NCI-H2081 treated with DMSO at 0.1 percent for 48 hours (cell line): ENCODE results near the gene AMDHD2.

ENCODE experiments used
- DNase-seq: peaks from one replicate; lab custom pipeline; 2025; lab: John Stamatoyannopoulos, UW

The AMDHD2 gene

DNA sequence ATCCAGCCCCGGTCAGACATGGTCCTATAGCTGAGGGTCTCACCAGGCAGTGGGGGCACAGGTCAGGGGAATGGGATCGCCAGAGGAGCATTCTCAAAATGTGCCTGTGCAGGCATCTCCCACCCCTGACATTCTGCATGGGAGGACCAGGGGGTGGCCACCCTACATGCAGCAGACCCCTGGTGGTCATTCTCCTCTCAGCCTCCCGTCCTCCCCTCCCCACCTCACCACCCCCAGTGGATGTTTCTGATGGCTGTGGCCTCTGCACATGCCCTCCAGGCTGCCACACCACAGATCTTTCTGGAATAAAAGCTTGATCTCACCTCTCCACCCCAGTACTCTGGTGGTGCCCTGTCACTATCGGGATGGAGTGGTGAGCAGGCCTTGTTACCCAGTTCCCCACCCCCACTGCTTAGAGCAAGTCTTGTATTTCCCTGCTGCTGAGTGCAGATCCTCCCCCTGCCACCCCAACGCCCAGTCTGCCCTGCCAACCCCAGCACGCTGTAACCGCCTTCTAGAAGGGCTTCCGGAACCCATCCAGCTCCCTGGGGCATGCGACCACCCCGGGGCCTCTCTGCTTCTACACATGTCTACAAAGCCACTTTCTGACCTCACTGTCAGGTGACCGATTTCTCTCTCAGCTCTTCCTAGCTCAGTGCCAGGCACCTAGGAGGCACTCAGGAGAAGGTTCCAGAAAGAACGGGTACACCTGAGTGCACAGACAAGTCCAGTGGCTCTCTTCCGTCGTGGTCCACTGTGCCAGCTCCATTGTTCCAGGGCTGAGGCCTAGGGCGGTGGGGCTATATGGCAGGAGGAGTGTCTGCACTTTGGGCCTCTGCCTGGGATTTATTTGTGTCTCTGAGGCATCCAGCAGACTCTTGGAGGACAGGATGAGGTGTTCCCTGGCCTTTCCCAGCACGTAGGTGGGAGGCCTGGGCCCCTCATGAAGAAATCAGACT is 36.0 kb upstream of the AMDHD2 start:
- DNase-seq, result no peak

DNA sequence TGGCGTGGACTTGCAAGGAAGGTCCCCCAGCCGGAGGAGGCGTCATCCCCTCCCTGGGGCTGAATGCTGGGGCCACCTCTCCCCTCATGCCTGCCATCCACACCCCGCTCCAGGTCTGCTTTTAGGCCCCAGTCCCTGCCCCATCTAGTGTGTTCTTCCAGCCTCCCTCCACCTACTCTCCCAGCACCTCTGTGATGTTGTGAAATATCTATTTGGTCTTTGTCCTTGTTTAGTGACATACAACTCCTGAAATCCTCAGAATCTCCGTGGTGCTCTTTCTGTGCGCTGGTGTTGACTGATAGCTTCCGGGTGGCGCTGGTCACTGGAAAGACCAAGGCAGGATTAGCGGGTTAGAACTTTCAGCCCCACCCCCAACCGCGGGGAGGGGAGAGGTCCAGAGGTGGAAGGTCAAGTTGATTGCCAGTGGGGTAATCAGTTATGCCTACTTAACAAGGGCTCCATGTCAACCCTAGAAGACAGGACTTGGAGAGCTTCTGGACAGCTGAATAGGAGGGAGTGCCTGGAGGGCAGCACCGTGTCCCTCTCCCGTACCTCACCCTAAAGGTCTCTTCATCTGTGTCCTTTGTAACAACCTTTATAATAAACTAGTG is 35.2 kb upstream of the AMDHD2 start:
- DNase-seq, result no peak

DNA sequence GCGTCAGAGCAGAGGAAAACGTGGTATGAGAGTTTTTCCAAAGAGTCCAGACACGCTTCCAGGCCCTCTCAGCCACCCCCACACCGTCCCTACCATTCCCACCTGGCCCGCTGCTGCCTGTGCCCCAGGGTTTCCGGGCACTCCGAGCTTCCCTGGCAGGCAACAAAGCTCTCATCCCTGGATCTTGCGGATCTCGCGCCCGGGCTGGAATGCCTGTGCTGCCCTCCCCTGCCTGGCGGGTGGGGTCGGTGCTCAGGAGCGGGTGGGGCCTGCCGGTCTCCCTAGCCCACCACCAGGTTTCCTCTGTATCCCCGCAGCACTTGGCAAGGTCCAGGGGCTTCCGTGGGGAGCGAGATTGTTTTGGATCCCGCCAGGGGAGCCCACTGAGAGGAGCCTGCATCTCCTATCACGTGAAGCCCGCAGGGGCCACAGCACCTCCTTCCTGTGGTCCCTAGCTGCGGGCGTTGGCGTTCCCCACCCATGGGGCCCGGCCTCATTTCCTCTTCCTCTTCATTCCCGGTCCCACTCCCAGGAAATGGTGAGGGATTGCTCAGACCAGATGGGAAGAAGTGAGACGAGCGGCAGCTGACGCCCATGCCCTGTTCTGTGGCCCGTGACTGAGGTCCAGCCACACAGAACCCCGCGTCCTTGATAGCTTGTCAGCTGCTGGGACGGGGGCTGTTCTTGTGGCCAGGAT is 34.2 kb upstream of the AMDHD2 start:
- DNase-seq, result no peak

DNA sequence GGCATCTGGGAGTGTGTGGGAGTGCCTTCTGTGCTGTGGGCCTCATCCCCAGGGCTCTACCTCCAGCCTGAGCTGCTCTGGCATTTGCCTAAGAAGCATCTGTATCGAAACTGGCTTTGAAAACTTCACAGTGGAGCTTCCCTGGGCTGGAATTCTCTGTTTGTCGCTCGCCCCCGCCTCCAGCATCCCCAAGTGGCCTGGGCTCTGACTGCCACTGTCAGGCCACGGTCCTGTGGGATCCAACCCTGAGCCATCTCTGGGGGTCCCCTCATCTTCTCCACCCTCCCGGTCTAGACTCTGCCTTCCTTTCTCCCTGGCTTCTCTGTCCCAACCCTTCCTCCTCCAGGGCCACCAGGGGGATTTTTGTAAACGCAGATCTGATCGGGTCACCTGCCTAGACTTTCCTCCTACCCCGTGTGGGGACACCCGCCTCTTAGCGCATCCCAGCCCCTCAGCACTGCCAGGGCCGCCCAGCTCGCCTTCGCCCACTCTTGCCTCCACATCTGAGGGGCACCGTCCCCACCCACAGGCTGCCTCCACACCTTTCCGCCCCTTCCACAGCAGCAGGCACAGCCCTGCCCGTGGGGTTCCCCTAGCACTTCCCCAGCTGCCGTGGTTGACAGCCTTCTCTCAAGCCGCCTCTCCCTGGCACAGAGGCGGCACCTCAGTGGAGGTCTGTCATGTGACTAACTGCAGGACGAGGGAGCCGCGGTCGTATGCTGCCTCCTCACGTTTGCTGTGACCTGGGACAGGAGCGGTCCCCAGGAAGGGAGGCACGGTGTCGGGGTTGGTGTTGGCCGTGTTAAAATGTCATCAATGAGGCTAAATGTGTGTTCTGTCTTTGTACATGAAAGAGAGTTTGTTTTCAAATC is 33.3 kb upstream of the AMDHD2 start:
- DNase-seq, result no peak

DNA sequence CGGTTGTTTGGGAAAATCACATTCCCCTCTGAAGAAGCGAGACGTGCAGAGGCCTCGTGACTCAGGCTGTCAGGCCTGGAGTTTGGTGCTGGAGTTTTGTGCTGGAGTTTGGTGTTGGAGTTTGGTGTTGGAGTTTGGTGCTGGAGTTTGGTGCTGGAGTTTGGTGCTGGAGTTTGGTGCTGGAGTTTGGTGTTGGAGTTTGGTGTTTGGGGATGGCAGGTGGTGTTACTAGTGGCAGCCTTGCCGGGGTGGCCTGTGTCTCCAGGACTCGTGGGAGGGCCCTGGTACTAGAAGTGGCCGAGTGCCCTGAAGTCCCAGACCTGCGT is 32.7 kb upstream of the AMDHD2 start:
- no peak for DNase-seq

DNA sequence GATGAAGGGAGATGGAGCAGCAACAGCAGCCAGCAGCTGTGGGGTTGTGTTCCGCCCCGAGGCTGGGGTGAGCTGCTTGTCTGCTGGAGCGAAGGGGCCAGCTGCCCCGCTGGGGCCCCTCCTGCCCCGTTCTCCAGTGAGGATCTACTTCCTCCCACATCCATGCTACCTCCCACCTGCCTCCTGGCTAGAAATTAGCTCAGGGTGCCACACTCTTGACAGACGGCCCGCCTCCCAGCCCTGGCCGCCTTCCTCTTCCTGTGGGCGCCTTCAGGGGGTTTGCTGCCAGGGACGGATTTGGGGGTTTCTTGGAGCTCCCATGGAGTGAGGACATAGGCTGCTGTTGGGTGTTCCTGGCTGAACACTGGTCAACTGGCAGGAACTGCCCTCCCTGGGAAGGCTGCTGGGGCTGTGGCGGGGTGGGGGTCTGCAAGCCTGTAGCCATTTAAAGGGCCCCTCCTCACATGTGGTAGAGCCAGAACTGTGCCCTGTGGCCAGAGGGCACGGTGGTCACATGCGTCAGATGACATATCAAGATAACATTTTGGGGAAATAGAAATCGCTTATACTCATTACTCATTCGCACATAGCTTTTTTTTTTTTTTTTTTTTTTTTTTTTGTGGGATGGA is 32.2 kb upstream of the AMDHD2 start:
- DNase-seq, result no peak

DNA sequence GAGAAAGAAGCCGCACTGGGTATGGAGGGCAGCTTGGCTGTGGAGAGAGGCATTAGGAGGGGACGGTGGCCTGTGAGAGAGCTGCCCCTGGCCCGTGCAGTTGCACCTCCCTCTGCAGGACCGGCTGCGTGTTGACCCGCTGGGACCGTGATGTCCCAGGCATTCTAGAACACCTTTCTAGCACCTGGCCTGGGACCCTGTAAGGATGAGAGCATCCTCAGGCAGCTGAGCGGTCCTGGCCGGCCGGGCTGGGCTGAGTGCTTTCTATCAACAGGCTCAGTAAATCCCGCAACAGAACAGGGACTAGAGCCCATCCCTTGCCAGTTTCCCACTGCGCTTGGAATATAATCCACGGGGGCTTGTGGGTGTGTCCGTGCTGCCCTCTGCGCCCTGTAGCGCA is 30.6 kb upstream of the AMDHD2 start:
- DNase-seq, result no peak

DNA sequence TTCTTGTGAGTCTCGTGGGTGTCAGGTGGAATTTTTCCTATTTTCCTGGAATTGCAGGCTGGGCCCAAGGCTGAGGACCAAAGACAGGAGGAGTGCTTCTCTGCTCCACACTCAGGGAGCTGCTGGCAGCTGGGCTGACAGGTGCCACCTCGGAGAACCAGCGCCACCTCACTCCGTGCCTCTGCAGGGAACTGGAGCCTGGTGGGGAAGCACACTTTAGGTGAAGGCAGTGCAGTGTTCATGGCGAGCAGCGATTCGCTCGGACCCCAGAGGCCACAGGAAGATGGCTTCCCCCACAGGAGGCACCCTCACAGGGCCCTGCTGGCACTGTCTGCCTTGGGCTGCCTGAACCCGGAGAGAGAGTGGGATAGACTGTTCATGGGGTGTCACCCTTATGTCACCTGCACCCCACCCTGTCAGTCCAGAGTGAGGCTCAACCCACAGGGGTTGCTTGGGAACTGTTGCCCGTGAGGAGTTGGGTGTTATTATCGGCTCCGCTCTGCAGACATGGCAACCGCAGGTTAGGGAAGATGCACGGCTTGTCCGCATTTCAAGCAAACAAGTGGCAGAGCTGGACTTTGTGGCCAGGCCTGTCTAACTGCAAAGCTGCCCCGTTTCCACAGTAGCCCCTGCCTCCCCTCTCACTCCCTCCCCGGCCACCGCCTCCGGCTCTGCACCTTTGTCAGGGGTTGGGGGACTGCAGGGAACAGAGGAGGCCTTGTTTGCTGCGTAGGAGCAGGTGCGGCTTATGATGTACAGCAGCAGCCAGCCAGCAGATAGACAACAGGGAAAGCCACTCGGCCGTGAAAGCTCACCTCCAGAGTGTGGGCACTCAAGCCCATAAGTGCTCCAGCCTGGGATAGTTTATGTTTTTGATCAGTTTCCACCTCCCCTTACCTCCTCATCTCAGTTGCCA is 29.7 kb upstream of the AMDHD2 start:
- no peak for DNase-seq

DNA sequence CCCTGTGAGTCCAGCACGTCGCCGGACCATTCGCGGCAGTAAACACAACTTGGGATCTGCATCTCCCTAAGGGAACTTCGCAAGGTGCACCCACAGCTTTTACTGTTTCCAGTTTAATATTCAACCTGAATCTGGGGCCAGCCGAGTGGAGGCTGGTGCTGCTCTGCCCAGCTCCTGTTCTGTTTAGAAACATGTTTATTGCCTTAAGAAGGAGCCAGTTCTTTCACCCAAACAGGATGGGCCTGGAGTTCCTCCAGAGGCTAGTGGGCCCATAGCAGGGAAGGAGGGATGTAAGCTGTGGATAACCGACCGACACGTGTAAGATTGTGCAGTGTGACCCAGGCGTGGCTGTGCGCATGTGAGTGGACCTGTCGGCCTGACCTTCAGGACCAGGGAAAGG is 27.9 kb upstream of the AMDHD2 start:
- no peak for DNase-seq

DNA sequence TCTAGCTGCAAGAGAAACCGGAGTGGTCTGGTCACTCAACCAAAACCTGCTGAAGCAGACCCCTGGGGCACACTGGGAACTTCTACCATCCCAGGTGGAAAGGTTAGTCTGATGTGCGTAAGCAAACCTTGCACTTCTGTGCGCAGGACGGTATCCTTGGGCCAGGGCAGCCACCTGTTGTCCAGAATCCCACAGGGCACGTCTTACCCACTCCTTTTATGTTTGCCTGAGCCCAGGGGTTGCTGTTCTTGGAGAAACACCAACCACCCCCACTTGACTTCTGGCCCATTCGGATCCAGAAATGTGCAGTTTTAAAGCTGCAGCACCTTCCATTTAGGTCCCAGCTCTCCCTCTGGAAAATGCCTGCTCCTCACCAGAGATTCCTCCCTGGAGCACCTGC is 26.6 kb upstream of the AMDHD2 start:
- no peak for DNase-seq

DNA sequence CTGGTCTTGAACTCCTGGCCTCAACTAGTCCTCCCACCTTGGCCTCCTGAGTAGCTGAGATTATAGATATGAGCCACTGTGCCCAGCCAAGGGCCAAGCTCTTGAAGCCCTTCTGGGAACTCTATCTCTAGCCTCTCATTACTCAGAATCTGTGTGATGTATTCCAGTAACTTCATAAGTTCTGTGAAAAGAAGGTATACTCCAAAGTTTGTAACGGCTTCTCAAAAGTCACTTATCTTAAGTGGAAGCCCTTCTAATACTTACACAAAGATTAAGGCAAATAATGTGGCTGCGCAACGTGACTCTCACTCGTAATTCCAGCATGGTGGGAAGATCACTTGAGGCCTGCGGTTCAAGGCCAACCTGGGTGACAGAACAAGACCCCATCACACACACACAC is 25.6 kb upstream of the AMDHD2 start:
- DNase-seq, result no peak

DNA sequence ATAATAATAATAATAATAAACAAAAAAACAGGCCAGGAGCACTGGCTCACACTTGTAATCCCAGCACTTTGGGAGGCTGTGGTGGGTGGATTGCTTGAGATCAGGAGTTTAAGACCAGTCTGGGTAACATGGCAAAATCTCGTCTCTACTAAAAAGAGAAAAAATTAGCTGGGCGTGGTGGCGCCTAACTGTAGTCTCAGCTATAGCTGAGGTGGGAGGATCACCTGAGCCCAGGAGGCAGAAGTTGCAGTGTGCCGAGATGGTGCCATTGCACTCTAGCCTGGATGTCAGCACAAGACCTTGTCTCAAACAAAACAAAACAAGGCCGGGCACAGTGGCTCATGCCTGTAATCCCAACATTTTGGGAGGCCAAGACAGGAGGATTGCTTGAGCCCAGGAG is 25.1 kb upstream of the AMDHD2 start:
- no peak for DNase-seq

DNA sequence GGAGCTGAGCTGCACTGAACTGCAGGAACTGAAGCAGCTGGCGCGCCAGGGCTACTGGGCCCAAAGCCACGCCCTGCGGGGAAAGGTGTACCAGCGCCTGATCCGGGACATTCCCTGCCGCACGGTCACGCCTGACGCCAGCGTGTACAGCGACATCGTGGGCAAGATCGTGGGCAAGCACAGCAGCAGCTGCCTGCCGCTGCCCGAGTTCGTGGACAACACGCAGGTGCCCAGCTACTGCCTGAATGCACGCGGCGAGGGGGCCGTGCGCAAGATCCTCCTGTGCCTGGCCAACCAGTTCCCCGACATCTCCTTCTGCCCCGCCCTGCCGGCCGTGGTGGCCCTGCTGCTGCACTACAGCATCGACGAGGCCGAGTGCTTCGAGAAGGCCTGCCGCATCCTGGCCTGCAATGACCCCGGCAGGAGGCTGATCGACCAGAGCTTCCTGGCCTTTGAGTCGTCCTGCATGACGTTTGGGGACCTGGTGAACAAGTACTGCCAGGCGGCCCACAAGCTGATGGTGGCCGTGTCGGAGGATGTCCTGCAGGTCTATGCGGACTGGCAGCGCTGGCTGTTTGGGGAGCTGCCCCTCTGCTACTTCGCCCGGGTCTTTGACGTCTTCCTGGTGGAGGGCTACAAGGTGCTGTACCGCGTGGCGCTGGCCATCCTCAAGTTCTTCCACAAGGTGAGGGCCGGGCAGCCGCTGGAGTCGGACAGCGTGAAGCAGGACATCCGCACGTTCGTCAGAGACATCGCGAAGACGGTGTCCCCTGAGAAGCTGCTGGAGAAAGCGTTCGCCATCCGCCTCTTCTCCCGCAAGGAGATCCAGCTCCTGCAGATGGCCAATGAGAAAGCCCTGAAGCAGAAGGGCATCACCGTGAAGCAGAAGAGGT is 23.7 kb upstream of the AMDHD2 start:
- no peak for DNase-seq

DNA sequence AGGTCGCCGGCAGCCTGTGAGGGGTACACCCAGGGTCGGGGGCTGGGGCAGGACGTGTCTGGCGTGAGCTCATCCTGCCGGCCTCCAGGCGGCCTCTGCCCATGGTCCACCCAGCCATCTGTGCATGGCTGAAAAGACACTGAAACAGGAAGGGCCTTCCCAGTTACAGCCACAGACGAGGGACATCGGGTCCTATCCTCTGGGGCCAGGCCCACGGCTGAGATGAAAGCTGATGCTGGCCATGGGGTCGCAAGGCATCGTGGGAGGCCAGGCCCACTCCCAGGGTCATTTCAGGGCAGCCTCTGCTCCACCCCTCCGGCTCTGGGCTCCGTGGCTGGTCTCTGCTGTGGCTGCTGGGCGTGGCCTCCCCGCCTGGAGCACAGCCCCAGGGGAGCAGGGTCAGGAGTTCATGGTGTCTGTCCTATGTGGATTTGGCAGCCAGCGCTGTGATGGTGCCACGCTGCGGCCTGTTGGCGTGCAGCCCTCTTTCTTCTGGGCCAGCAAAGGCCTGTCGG is 23.0 kb upstream of the AMDHD2 start:
- no peak for DNase-seq

DNA sequence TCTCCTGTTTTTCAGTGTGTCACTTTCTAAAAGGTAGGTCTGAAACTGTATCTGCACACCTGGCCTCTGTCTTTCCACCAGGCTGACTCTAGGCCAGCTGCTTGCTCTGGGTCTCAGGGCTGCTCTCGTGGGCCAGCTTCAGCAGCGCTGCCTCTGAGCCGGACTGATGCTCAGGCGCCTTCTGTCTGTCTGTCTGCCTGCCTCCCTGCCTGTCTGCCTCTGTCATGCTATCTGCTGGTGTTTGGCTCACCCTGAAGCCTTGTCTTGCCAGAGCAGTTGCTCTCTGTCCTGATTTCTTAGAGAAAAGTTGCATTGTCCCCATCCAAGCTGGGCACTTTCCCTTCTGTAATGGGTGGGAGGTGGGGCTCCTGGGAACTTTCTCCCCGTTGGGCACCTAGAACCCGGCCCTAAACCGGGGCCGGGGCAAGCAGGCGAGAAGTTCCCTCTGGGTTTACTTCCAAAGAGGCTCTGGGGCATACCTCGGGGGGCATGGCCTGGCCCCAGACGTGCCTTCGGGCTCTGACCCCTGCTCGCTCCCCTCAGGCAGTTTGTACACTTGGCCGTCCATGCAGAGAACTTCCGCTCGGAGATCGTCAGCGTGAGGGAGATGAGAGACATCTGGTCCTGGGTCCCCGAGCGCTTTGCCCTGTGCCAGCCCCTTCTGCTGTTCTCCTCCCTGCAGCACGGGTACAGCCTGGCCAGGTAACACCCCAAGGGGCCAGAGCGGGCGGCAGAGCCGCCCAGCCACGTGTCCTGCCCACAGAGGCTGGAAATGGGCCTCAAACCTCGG is 22.3 kb upstream of the AMDHD2 start:
- no peak for DNase-seq

DNA sequence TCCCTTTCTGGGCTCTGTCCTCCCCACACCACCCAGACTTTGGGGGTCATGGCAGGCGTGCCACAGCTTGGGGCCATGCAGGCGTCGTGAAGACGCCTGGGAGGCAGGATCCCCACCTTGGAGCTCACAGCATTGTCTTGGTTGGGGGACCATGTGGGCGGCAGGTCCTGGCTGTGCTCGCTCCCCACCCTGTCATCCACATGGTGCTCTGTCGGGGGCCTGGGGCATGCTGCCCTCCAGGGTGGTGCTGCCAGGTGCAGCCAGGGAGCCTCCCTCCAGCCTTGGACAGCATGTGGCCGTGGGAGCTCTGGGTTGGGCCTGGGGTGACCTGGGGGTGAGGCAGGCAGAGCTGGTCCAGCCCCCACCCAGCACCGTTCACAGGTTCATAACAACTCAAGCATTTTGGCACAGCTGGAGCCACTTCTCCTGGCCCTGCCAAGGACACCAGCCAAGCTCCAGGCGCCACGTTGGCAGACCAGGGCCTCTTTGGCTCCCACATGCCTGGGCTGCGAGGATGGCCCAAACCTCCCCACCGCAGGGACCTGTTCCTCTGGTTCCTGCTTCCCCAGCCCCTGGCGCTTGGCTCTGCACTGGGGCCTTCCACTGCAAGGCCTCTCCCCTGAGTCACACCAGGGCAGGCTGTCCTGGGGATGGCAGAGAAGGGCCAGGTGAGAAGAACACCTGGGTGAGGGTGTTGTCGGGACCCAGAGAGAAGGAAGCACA is 21.5 kb upstream of the AMDHD2 start:
- no peak for DNase-seq

DNA sequence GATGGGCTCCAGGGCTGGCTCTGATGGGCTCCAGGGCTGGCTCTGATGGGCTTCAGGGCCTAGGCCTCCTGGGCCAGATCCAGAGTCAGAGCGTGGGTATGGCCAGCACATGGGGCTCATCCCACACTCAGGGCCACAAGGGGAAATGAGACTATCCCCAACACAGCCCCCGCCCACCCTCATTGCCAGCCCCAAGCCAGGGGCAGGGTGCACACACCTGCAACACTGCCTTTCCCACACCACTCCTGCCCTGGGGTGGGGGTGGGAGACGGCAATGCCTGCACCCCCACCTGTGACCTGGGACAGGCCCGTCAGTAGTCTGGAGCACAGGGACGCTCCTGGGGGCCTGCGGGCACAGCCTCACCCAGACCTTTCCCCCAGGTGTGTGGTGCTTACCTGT is 20.7 kb upstream of the AMDHD2 start:
- no peak for DNase-seq

DNA sequence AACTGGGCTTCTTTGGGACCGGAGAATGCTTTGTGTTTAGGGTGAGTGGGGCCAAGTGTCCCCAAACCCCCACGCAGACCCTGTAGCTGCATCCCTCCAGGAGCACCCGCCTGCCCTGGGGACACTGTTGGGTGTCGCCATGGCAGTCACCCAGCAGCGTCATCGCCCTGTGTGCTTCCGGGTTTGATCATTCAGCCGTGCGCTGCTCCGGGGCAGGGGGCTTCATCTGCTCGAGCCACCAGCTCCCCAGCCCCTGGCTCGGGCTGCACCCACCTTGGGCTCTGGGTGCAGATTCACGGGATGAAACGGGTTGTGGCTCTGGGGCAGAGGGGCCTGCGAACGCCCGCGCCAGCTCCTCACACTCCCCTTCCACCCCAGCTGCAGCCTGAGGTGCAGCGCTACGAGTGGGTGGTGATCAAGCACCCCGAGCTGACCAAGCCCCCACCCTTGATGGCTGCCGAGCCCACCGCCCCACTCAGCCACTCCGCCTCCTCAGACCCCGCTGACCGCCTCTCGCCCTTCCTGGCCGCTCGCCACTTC is 20.2 kb upstream of the AMDHD2 start:
- no peak for DNase-seq
